Esophagus squamous epithelium (tissue), 5 donors: ENCODE data around the gene PDE4C. TPM values are rescaled to one million over a fixed set of nuclear protein-coding genes. Genes with fewer than 3 reads are reported as not detected.

ENCODE experiments used
- DNase-seq: peaks from one replicate; lab custom pipeline; 2025; lab: John Stamatoyannopoulos, UW
- H3K27ac ChIP-seq, 4 donors: fragments of 200-600 bp; sonication (generic); one replicate each; pipeline ENCODE4 v1.5.1; 2016 to 2019; ENCODE audit warnings: mild to moderate bottlenecking in 1 of 4
- H3K27me3 ChIP-seq, 4 donors: fragments of 200-600 bp; sonication (generic); 1 replicate in 3 of 4; 2 replicates in 1 of 4; pipeline versions ENCODE4 v1.5.1 to v1.6.0; 2017 to 2021; ENCODE audit warnings: antibody characterized with exemption in 1 of 4
- H3K36me3 ChIP-seq, 3 donors: fragments of 200-600 bp; sonication (generic); one replicate each; pipeline ENCODE4 v1.5.1; 2016 to 2019
- H3K4me1 ChIP-seq, 3 donors: fragments of 200-600 bp; sonication (generic); one replicate each; pipeline ENCODE4 v1.5.1; 2017 to 2019
- H3K4me3 ChIP-seq, 4 donors: fragments of 200-600 bp; sonication (generic); 1 replicate in 3 of 4; 2 replicates in 1 of 4; pipeline ENCODE4 v1.5.1; 2016 to 2019; ENCODE audit warnings: mild to moderate bottlenecking in 2 of 4, moderate library complexity in 1 of 4
- H3K9me3 ChIP-seq, 3 donors: fragments of 200-600 bp; sonication (generic); one replicate each; pipeline ENCODE4 v1.5.1; 2016 to 2019
- CTCF ChIP-seq, 6 experiments: fragments of 450-650 bp in 4 of 6; fragments of 200-600 bp in 2 of 6; sonication (generic) in 2 of 6; IDR thresholded peaks; one replicate each; pipeline ENCODE4 v1.5.1; 2016 to 2019; ENCODE audit warnings: antibody characterized with exemption in 6 of 6, mild to moderate bottlenecking in 4 of 6, moderate library complexity in 4 of 6
- POLR2A ChIP-seq, 4 donors: fragments of 450-650 bp; IDR thresholded peaks; one replicate each; pipeline ENCODE4 v1.6.1; 2017; ENCODE audit warnings: antibody characterized with exemption in 4 of 4, mild to moderate bottlenecking in 4 of 4, moderate library complexity in 3 of 4
- WGBS, 2 donors: methylation state at CpG; one replicate each; pipeline ENCODE4 v1.1.5; 2018; 5-methylcytosine and 5-hydroxymethylcytosine counted together
- intact Hi-C: fragments of 100-400 bp; cut with DNase I; formaldehyde crosslinking; loops from one replicate; pipeline ENCODE4 v1.15.0; 2022
- total RNA-seq, 4 donors: library from RNA; depleted of rRNA; stranded (reverse); fragments of >200 nt; gene quantifications; one replicate each; pipeline ENCODE4 v1.1.0, GENCODE V29; 2016
- donor health status: DM: yes; HTN: yes; CAD: no.

The PDE4C gene
- total RNA-seq, 4 donors from 2014 or later: 0.76 TPM; not detected in 3

- H3K9me3 ChIP-seq: peaks cover 0 to 11% (median 10%) of the 10 kb centered on the region in 3 donors
- H3K27ac ChIP-seq: no peak overlapping the region
- H3K36me3 ChIP-seq: no peaks in the 10 kb centered on the region
- H3K27me3 ChIP-seq: peaks cover 0 to 93% (median 11%) of the 10 kb centered on the region in 4 donors
- no peak for DNase-seq
- peaks cover 0 to 16% (median 5%) of the 10 kb centered on the region in 3 donors for H3K4me1 ChIP-seq
- intact Hi-C loops: no loop called here
- H3K4me3 ChIP-seq: no peak overlapping the region
- 0 to 20% methylated on average over 4 to 11 of the region's 46 CpGs for WGBS, 2 donors
- TF ChIP-seq CTCF (IDR thresholded peaks at IDR 0.05) (no peak), POLR2A (IDR thresholded peaks at IDR 0.05) (no peak)
These were observed 6.4 kb upstream of the PDE4C start for GRCh38 chr19:18232540-18233223.

- peaks cover 0 to 97% (median 11%) of the 10 kb centered on the region in 4 donors for H3K27me3 ChIP-seq
- WGBS, 2 donors: 20 to 22% methylated on average over 2 to 4 of the region's 4 CpGs
These were observed 5.5 kb upstream of the PDE4C start for GRCh38 chr19:18231775-18232174.

GRCh38 chr19:18230941-18231734 lies 4.9 kb upstream of the PDE4C start:
- Histone ChIP-seq H3K9me3 (peaks cover 0 to 11% (median 10%) of the 10 kb centered on the region in 3 donors), H3K27me3 (peaks cover 1 to 97% (median 11%) of the 10 kb centered on the region in 4 donors), H3K4me3 (no peak overlapping the region), H3K4me1 (peaks cover under 1 to 21% (median 6%) of the 10 kb centered on the region in 3 donors), H3K36me3 (no peaks in the 10 kb centered on the region), H3K27ac (no peak overlapping the region)
- DNase-seq: no peak
- TF ChIP-seq CTCF (IDR thresholded peaks at IDR 0.05): no peak
- TF ChIP-seq POLR2A (IDR thresholded peaks at IDR 0.05): no peak
- 13 to 37% methylated on average over 3 to 10 of the region's 18 CpGs for WGBS, 2 donors
- intact Hi-C loops: no loop called here

More at GRCh38 chr19:18231775-18232174, 5.5 kb upstream of the PDE4C start:
- Histone ChIP-seq H3K4me3 (no peak overlapping the region), H3K9me3 (peaks cover 0 to 11% (median 10%) of the 10 kb centered on the region in 3 donors), H3K36me3 (no peaks in the 10 kb centered on the region), H3K27ac (no peak overlapping the region), H3K4me1 (peaks cover 0 to 16% (median 5%) of the 10 kb centered on the region in 3 donors)
- TF ChIP-seq CTCF (IDR thresholded peaks at IDR 0.05): no peak
- no peak for TF ChIP-seq POLR2A (IDR thresholded peaks at IDR 0.05)
- intact Hi-C loops: no loop called here
- DNase-seq: no peak

DNA sequence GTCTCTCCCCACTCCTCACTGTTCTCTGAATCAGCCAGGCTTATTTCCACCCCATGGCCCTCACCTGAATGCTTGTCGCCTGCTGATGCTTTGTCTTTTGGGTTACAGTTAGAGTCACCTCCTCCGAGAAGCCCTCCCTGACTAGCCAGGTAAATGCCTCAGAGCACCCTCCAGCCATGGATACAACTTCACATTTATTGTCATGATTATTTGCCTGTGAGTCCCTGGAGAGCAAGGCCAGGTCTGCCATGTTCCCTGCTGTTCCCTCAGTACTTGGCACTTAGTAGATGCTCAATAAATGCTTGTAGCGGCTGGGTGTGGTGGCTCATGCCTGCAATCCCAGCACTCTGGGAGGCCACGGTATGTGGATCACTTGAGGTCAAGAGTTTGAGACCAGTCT lies 3.7 kb upstream of the PDE4C start:
- peaks cover 14 to 97% (median 21%) of the 10 kb centered on the region in 4 donors for H3K27me3 ChIP-seq
- H3K4me3 ChIP-seq: no peak overlapping the region
- peaks cover 12 to 34% (median 13%) of the 10 kb centered on the region in 3 donors for H3K4me1 ChIP-seq
- DNase-seq: no peak
- TF ChIP-seq CTCF (IDR thresholded peaks at IDR 0.05) (no peak), POLR2A (IDR thresholded peaks at IDR 0.05) (no peak)
- peaks cover 0 to 11% (median 10%) of the 10 kb centered on the region in 3 donors for H3K9me3 ChIP-seq
- H3K27ac ChIP-seq: no peak overlapping the region
- intact Hi-C loops: no loop called here
- WGBS, 2 donors: 57 to 83% methylated on average over 4 of the region's 4 CpGs
- no peaks in the 10 kb centered on the region for H3K36me3 ChIP-seq

DNA sequence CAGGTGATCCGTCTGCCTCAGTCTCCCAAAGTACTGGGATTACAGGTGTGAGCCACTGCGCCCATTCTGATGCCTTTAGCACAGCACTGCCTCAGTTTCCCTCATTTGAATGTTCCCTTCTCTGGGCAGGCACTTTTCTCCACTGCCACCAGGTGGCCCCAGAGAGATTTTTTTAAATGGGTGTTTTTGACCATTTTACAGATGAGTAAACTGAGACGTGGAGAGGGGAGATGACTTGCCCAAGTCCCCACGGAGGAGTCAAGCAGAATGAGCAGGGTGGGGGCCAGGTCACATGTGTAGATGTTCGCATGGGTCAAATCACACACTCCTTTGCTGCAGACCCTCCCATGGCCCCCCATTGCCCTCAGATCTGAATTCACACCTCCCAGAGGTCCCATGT lies 3.2 kb upstream of the PDE4C start:
- WGBS, 2 donors: 57 to 65% methylated on average over 4 to 5 of the region's 5 CpGs
- no peak for DNase-seq
- Histone ChIP-seq H3K9me3 (peaks cover 0 to 11% (median 10%) of the 10 kb centered on the region in 3 donors), H3K4me3 (no peak overlapping the region), H3K27ac (no peak overlapping the region), H3K36me3 (no peaks in the 10 kb centered on the region), H3K27me3 (peaks cover 15 to 97% (median 22%) of the 10 kb centered on the region in 4 donors), H3K4me1 (peaks cover 15 to 38% (median 16%) of the 10 kb centered on the region in 3 donors)
- intact Hi-C loops: no loop called here
- TF ChIP-seq POLR2A (IDR thresholded peaks at IDR 0.05) (no peak), CTCF (IDR thresholded peaks at IDR 0.05) (peak in 3 of 6 experiments; percentile 27 to 43 (median 42))
